OCI-LY7 (cell line): ENCODE results near the gene NUBP2. TPM values are rescaled to one million over a fixed set of nuclear protein-coding genes. Genes with fewer than 3 reads are reported as not detected.
A peak's percentile ranks its signal among the peaks of the same experiment; 100 is the strongest.

Source experiments
- BruUV-seq: library from RNA; stranded (reverse); fragments of 400-500 nt; replicated peaks from 2 replicates; lab custom pipeline; 2021; lab: Mats Ljungman, UMichigan
- CTCF ChIA-PET: fragments of 300-600 bp; sonication (Branson Sonifier 250); formaldehyde crosslinking; loops from one replicate; lab custom pipeline; 2022; ENCODE audit warnings: antibody characterized with exemption; ENCODE audit not compliant: unreplicated experiment; lab: Charles Lee
- POLR2A ChIA-PET: fragments of 300-600 bp; sonication (Branson Sonifier 250); formaldehyde crosslinking; loops from one replicate; lab custom pipeline; 2022; ENCODE audit warnings: antibody characterized with exemption; lab: Charles Lee
- DNase-seq: peaks from one replicate; pipeline ENCODE4 v3.0.0-alpha.2; 2015; ENCODE audit warnings: low spot score
- H2AFZ ChIP-seq: fragments of 200-600 bp; sonication (generic), shearing (Covaris generic); 2 replicates; pipeline ENCODE4 v1.6.1; 2014; ENCODE audit warnings: mild to moderate bottlenecking, antibody characterized with exemption, low read length, moderate library complexity
- H3K27ac ChIP-seq: fragments of 200-600 bp; sonication (generic); 2 replicates; pipeline ENCODE4 v1.5.1; 2014; ENCODE audit warnings: mixed run types, low read depth, mild to moderate bottlenecking, moderate library complexity, low read length, inconsistent platforms; ENCODE audit not compliant: poor library complexity, severe bottlenecking
- H3K36me3 ChIP-seq: fragments of 200-600 bp; sonication (generic); 2 replicates; pipeline ENCODE4 v1.6.1; 2014; ENCODE audit warnings: mild to moderate bottlenecking, antibody characterized with exemption, low read length, moderate library complexity, mixed read lengths; ENCODE audit not compliant: insufficient read depth
- H3K4me1 ChIP-seq: fragments of 200-600 bp; sonication (generic); 2 replicates; pipeline ENCODE4 v1.5.1; 2014; ENCODE audit warnings: mild to moderate bottlenecking, low read length; ENCODE audit not compliant: insufficient read depth, poor library complexity, severe bottlenecking
- H3K4me2 ChIP-seq: fragments of 200-600 bp; sonication (generic); 2 replicates; pipeline ENCODE4 v1.6.1; 2014; ENCODE audit warnings: mild to moderate bottlenecking, low read length
- H3K4me3 ChIP-seq: fragments of 200-600 bp; sonication (generic); 2 replicates; pipeline ENCODE4 v1.5.1; 2014; ENCODE audit warnings: mild to moderate bottlenecking, low read depth, low read length; ENCODE audit not compliant: poor library complexity, severe bottlenecking
- H3K79me2 ChIP-seq: fragments of 200-600 bp; sonication (generic); 2 replicates; pipeline ENCODE4 v1.6.1; 2016; ENCODE audit warnings: low read depth, mild to moderate bottlenecking, low read length, moderate library complexity, mixed read lengths; ENCODE audit not compliant: insufficient read depth
- H3K9me2 ChIP-seq: fragments of 200-600 bp; sonication (generic); 2 replicates; pipeline ENCODE4 v1.6.1; 2016; ENCODE audit warnings: mild to moderate bottlenecking, low read length, mixed read lengths; ENCODE audit not compliant: insufficient read depth
- H3K9me3 ChIP-seq: fragments of 200-600 bp; sonication (generic); 2 replicates; pipeline ENCODE4 v1.6.1; 2014; ENCODE audit warnings: mild to moderate bottlenecking, mixed run types, low read length, mixed read lengths
- H4K20me1 ChIP-seq: fragments of 200-600 bp; sonication (generic); 2 replicates; pipeline ENCODE4 v1.6.1; 2014; ENCODE audit warnings: mild to moderate bottlenecking, antibody characterized with exemption, low read length, moderate library complexity, mixed read lengths; ENCODE audit not compliant: insufficient read depth
- EZH2phosphoT487 ChIP-seq: fragments of 200-600 bp; sonication (generic); IDR thresholded peaks from 2 replicates; pipeline ENCODE4 v1.6.1; 2018; ENCODE audit warnings: low read depth, borderline replicate concordance, mild to moderate bottlenecking, mixed run types, antibody characterized with exemption, low read length, moderate library complexity, mixed read lengths
- intact Hi-C: fragments of 100-400 bp; cut with micrococcal nuclease; formaldehyde crosslinking; loops from one replicate; pipeline ENCODE4 v1.10.0; 2022; ENCODE audit not compliant: unreplicated experiment
- total RNA-seq, 2 experiments: library from RNA; depleted of rRNA in 1 of 2; stranded (reverse); fragments of >200 nt in 1 of 2; shearing (Covaris generic) in 1 of 2; gene quantifications; 2 replicates each; pipeline ENCODE4 v1.2.3, GENCODE V29; 2014 to 2022
- TF ChIP-seq, protein P1 (sequence below): fragments of 200-600 bp; sonication (generic); conservative IDR thresholded peaks from 2 replicates; pipeline ENCODE4 v1.5.1; 2014; ENCODE audit warnings: mild to moderate bottlenecking, antibody characterized with exemption, low read length, moderate library complexity, mixed read lengths

Gene NUBP2
- total RNA-seq, 2 experiments from 2014 or later, result 62.7 to 94.9 TPM

DNA sequence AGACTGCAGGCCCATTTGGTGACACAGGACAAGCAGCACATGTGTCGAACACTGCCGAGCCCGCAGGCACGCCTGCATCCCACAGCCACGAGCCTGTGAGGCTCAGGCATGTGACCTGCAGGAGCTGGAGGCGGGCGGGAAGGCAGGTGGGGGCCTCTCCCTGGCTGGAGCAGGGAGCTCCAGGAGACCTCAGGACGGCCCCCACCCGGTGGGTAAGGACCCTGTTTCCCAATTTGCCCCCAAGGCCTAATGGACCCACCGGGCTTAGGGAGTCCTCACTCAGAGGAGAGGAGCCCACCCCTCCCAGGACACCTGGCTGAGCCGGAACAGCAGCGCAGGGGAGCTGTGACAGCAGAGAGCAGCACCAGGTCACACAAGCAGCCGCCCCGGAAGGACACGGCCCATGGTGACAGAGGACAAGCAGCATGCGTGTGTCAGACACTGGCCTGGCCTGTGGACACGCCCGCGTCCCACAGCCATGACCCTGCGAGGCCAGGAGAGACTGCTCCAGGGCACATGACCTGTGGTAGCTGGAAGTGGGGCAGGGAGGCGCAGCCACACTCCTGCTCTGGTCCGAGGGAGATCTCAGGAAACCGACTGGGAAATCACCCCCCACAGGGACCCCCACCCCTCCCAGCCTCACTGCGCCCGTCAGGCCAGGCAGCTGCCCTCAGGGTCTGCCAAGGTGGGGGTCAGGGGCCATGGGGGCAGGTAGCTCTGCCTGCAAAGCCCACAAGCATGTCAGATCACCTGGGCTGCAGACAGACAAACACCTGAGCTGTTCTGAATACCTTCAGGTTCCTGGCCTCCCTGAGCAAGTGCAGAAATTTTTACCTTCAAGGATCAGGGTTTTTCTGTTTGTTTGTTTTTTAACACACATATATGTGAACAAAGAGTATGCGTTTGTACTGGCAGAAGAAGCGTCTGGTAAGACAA lies 2.8 kb upstream of the NUBP2 start:
- Histone ChIP-seq H3K27ac (no peak overlapping the region), H3K9me3 (no peaks in the 10 kb centered on the region), H3K4me2 (no peak overlapping the region), H2AFZ (no peak overlapping the region), H4K20me1 (no peaks in the 10 kb centered on the region; the same call in 1 of the 2 replicates), H3K9me2 (no peaks in the 10 kb centered on the region), H3K4me1 (peaks cover 15% of the 10 kb centered on the region), H3K4me3 (no peak overlapping the region), H3K36me3 (peaks cover 53% of the 10 kb centered on the region), H3K79me2 (peaks cover 17% of the 10 kb centered on the region)
- ChIA-PET POLR2A (no interaction called here), CTCF (no interaction called here)
- TF ChIP-seq, protein P1, sequence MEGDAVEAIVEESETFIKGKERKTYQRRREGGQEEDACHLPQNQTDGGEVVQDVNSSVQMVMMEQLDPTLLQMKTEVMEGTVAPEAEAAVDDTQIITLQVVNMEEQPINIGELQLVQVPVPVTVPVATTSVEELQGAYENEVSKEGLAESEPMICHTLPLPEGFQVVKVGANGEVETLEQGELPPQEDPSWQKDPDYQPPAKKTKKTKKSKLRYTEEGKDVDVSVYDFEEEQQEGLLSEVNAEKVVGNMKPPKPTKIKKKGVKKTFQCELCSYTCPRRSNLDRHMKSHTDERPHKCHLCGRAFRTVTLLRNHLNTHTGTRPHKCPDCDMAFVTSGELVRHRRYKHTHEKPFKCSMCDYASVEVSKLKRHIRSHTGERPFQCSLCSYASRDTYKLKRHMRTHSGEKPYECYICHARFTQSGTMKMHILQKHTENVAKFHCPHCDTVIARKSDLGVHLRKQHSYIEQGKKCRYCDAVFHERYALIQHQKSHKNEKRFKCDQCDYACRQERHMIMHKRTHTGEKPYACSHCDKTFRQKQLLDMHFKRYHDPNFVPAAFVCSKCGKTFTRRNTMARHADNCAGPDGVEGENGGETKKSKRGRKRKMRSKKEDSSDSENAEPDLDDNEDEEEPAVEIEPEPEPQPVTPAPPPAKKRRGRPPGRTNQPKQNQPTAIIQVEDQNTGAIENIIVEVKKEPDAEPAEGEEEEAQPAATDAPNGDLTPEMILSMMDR, result no peak
- no peak for TF ChIP-seq EZH2phosphoT487
- intact Hi-C loops, result loop anchor here (5.0 kb wide), 2 partner anchors 47 to 162 kb away; partner anchors contain the start of genes FAHD1, HAGH and MSRB1
- DNase-seq, result no peak
- BruUV-seq, result TSS peak; percentile 71

DNA sequence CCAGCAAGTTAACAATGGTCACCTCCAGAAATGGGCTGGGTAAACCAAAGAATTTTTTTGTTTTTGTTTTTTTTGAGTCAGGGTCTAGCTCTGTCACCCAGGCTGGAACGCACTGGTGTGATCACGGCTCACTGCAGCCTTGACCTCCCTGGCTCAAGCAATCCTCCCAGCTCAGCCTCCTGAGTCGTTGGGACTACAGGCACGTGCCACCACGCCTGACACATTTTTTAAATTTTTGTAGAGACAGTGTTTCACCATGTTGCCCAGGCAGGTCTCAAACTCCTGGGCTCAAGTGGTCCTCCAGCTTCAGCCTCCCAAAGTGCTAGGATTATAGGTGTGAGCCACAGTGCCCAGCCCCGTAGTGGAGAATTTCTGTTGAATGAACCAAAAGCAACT lies 2.1 kb upstream of the NUBP2 start:
- BruUV-seq, result no TSS peak
- no peak for TF ChIP-seq EZH2phosphoT487
- TF ChIP-seq, protein P1, result no peak
- peaks cover 49% of the 10 kb centered on the region for H3K36me3 ChIP-seq
- ChIA-PET POLR2A (no interaction called here), CTCF (no interaction called here)
- no peak overlapping the region for H2AFZ ChIP-seq
- H3K79me2 ChIP-seq, result peaks cover 22% of the 10 kb centered on the region
- intact Hi-C loops, result loop anchor here (5.0 kb wide), 2 partner anchors 47 to 162 kb away; partner anchors contain the start of genes FAHD1, HAGH and MSRB1
- H3K9me3 ChIP-seq, result no peaks in the 10 kb centered on the region
- no peaks in the 10 kb centered on the region for H3K9me2 ChIP-seq
- no peak for DNase-seq
- no peak overlapping the region for H3K27ac ChIP-seq
- H4K20me1 ChIP-seq, result no peaks in the 10 kb centered on the region; the same call in 1 of the 2 replicates
- H3K4me3 ChIP-seq, result no peak overlapping the region
- peaks cover 13% of the 10 kb centered on the region for H3K4me1 ChIP-seq
- peak overlapping the region; percentile 82; the same call in 1 of the 2 replicates for H3K4me2 ChIP-seq
